Measurements from ENCODE around the gene RPAP3. TPM values are rescaled to one million over a fixed set of nuclear protein-coding genes. Genes with fewer than 3 reads are reported as not detected.

Gene RPAP3
- total RNA-seq, 1 donor, result 3.5 TPM

DNA sequence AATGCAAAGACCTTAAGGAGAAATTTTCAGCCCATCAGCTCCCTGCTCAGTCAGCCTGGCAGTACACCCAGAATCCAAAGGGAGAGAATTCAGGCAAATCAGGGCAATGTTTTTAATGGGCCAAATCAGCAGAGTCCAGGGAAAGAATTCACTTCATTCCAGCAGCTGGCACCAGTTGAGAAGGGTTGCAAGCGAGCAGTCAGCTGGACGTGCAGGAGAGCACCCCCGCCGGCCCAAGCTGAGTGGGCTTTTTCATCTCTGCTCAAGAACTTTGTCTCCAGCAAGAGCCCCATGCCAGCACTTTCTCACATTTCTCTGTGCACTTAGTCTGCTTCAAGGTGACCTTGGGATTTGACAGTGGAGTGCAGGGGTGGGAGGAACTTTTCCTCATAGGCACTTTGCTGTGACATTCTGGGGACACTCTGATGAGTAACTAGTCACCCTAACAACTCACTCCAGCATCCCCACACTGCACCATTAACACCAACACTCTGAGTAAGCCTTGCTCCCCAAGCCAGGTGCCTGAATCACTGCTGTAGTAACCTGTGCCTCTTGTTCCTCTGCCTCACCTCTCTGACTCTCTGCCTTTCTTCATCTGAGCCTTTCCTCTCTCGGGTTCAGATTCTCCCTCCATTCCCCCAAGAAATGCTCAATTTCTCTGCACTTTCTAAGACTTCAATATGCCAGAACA, 17.3 kb upstream of the RPAP3 start:
- no peak for DNase-seq (ENCODE audit: low read depth in 2 of 3, low spot score in 2 of 3)

DNA sequence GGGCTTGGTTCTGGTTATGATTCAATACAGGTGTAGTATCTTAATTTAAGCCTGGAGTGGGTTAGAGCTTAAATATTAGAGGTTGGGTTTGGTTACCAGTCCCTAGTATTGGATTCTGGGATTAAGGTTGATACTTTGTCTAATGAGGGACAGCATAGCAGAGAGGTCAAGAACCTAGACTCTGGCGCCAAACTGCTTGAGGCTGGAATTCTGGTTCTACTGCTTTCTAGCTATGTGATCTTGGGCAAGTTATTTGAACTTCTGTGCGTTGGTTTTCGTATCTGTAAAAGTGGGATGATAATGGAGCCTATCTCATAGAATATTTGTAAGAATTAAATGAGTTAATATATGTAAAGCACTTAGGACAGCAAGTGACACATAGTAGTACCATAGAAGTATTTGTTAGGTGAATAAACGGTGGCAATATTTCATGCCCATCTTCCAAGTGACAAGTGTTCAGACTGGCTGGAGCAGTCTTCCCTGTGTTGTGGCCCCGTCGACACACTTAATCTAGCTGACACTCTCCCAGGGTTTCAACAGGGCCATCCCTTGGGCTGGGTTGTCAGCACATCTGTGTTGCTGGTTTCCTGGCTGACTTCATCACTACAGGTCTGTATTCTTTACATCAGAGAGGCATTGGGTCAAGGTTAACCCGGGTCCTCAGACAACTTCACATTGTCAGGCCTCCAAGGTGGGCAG, 16.5 kb upstream of the RPAP3 start:
- DNase-seq (ENCODE audit: low read depth in 2 of 3, low spot score in 2 of 3), result no peak

DNA sequence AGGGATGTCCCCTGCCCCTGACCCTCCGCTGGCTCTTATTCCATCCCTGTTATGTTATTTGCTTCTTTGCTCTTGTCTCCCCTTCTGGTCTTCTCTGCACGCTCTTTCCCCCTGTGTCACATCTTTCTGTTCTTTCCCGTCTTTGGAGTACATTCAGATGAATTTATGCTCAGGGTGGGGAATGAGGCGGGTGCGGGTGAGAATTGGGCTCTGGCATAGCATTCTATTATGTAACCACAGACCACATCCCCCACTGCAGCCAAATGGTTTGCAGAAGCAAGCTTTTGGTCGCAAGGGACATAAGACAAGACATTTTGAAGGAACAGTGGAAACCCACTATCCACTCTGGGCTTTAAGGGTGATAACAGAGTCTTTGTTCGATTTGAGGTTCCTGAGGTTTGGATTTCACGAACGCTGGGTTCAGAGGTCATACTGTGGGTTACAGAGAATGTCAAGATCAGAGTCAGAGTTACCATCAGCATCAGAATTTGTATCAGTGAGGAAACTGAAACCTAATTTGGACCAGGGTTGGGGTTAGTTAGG, 15.7 kb upstream of the RPAP3 start:
- peak in 1 of 3 donors; percentile 76 for DNase-seq (ENCODE audit: low read depth in 2 of 3, low spot score in 2 of 3)

DNA sequence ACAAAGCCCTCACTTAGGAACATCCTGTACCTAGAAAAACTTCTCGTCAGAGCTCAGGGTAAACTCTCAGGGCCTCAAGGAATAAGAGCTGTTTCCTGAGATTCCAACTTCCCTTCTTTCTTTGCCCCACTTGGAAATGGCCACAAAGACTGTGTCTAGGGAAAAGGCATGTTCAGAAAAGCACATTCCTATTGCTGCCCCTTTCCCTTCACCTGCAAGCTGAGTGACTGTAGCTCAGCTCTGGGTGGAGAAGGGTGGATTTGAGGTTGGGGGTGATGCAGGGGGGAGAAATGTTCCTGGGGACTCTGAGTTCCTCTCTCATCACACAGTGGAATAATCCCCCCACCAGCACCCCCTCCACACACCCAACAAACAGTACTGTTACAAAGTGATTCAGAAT, 12.7 kb upstream of the RPAP3 start:
- DNase-seq (ENCODE audit: low read depth in 2 of 3, low spot score in 2 of 3), result no peak

DNA sequence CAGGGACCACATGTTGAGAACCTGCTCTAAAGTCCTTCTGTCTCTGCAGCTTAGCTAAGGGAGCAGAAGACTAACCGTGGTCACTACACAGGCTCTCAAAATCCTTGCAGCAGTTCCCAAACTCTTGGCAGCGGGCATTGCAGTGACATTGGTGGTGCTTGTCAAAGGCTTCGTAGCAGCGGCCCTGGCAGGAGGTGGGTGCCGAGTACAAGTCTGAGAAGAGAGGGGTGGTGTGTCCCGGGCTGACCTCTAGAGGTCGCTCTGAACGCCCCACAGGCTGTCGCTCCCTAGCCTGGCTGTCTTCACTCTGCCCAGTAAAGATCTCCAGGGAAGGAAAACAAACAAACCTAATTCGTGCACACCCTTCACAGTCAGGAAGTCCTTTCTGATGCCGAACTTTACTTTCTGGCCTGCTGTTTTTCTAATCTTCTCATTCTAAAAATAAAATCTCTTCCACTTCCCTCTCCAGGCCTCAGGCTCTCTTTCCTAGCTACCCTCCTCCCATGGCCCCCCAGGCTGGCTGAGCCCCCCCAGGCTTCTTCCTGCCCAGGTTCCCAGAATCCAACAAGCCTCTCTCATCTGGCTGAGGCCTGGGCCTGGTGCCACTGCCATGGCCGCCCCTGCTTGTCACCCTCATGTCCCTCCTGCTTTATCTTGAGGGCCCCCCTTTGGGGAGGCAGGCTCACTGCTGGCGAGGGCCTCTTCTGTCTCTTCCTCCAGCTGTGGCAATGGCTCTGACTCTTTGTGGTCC, 11.8 kb upstream of the RPAP3 start:
- peak in 2 of 3 donors; percentile 88 to 91 for DNase-seq (ENCODE audit: low read depth in 2 of 3, low spot score in 2 of 3)

DNA sequence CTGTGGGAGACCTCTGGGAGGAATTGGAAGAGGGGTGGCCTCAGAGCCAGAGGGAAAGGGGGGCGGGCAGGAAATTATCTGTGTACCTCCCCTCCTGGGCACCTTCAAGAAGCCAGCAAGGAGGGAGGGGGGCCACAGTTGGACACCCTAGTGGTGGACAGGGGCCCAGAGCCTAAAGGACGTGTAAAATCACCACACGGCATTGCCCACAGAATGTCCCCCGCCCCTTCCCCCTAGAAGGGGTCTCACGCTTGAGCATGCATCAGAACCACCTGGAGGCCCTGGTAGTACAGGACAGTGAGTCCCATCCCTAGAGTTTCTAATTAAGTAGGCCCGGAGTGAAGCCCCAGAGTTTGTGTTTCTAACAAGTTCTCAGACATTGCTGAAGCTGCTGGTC, 11.2 kb upstream of the RPAP3 start:
- no peak for DNase-seq (ENCODE audit: low read depth in 2 of 3, low spot score in 2 of 3)

DNA sequence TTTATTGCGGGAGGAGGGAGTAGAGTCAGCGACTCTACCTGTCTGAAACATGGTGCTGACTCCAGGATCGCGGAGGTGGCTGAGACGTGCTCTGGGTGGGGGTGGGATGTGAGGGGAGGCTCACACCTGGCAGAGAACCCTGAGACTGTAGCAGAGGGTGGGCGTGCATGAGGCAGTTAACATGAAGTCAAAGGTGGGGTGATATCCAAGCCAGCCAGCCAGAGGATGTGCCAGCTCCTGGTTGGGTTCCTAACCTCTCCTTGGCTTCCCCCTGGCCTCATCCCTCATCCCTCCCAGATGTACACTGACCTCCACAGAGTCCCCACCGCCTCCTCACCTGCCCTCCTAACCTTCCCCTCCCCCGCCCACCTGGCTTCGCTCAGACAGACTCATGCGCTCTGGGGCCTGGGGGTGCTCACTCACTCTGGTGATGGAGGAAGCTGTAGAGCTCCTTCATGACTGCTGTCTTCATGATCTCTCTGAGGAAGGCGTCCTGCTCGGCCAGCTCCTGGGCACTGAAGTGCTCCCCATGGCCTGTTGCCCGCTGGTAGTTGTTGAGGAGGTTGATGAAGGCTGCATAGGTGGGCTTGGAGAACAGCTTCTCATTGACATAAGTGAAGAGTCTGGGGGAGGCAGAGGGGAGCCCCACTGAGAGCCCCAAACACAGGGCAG, 10.2 kb upstream of the RPAP3 start:
- DNase-seq (ENCODE audit: low read depth in 2 of 3, low spot score in 2 of 3), result no peak

DNA sequence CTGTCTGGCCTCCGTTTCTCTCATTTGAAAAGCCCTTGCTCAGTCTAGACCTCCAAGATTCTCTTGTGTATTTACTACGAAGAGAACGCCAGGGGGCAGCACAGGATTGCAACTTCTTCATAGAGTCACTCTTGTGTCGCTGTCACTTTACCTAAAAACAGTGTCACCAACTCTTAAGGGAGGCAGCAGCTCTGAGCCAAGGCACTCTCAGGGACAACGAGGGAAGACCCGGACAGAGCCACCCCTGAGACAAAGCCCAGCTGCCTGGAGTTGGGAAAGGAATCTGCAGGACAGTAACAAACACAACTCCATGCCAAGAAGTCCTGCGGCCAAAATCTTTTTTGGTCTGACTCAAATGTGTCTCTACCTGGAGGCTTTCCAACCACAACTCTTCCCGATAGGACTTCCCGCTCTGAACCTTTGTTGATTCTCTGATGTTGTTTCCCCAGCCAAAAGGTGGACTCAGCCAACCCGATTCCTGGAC, 9.6 kb upstream of the RPAP3 start:
- DNase-seq (ENCODE audit: low read depth in 2 of 3, low spot score in 2 of 3), result peak; percentile 63 to 93 (median 80)

DNA sequence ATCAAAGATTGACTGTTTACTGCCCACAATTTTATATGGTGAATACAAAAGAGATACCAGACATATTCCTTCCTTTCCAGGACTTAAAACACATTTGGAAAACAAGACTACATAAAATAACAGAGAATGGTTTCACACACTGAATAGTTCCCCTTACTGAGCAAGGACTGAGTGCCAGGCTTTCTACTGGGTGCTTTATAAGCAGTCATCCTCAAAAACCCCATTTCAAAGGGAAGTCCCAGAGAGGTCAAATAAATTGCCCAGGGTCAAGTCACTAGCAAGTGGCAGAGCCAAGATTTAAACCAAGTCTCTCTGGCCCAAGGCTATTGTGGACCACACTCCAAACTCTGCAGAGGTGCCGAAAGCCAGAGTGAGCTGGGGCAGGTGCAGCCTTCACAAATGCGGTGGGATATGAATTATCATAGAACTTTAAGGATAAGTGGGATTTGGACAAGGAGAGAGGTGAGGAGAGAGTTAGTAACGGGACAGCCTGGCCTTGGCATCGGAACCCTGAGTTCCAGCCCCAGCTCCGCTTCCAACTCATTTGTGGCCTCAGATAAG, 9.1 kb upstream of the RPAP3 start:
- DNase-seq (ENCODE audit: low read depth in 2 of 3, low spot score in 2 of 3), result no peak

DNA sequence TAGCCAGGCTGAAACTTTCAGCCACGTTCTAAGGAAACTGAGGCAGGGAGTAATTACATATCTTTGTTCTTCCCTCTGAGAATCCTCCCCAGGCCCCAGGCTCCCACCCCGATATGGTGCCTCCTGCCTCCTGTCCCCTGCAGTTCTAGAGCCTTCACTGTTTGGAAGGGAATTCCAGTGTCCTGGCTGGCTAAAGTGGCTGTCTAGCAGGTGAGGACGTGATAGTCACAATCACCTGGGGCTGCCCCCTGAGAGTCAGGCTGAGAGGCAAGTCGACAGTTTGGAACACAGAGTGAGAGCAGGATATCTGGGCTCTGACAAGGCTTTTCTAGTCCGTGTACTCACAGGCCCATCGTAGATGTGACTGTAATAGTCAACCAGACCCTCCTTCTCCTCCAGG, 6.3 kb upstream of the RPAP3 start:
- DNase-seq (ENCODE audit: low read depth in 2 of 3, low spot score in 2 of 3), result no peak

DNA sequence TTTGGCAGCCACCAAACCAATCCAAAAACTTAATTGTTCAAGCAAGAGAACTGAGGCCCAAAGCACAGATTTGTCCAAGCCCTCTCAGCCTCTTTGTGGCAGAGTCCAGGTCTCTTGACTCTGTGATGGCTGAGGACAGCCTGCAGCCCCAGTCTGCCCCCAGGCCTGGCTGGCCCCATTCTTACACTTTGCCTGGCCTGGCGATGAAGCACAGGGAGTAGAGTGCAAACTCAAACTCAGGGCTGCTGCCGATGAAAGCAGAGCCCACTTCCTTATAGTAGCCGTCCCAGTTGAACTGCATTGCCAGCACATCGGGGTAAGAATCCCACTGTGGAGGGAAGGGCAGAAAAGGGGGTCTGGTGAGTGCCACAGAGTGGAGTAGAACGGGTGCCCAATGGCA, 5.6 kb upstream of the RPAP3 start:
- no peak for DNase-seq (ENCODE audit: low read depth in 2 of 3, low spot score in 2 of 3)

DNA sequence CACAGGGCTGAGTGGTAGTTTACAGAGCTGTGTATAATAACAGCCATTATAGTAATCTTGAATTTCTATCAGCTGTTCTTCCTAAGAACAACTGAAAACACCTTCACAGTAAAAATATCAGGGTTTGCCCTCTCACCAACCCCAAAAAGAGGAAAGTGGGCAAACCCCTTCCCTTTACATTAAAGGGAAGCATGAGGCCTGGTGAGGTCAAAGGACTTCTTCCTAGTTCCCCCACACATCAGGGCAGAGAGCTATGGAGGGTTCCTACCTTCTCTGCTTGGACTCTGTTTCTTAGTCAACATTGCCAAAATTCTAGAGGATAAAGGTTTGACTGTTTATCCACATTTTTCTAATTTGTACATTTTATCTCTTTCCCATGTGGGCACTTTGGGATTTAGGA, 4.4 kb upstream of the RPAP3 start:
- DNase-seq (ENCODE audit: low read depth in 2 of 3, low spot score in 2 of 3), result no peak

DNA sequence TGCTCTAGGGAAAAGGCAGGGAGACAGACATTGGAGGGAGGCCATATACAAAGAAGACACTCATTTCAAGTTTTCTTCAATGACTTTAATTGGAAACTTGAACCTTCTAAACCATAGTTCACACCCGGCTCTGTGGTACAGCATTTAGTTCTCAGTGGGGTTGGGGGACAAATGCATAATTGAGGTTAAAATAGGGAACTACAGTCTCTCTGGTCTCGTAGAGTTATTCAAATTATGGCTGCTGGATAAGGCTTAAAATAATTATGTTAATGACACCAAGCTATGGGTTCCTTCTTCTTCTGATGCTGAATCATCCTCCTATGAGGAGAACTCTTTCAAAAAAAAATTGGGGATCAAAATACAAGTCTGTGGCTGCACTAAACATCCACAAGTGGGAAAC, 3.8 kb upstream of the RPAP3 start:
- DNase-seq (ENCODE audit: low read depth in 2 of 3, low spot score in 2 of 3), result peak in 1 of 3 donors; percentile 42

DNA sequence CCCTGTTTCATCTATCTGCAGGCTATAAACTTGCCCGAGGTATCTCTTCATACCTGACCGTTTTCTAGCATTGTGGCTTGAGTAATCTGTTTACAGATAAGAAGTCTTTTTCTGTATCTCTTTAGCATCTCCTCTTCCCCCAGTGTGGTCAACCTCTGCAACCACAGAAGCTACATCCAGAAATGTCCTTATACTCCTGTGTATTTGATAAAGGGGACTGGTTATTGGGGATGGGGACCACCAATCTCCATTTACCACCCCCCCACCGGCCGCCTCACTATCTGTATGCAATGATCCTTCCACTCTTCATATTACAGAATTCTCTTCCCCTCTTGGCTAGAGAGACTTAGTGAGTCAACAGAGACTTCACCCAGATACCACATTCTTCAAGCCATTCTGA, 3.4 kb upstream of the RPAP3 start:
- no peak for DNase-seq (ENCODE audit: low read depth in 2 of 3, low spot score in 2 of 3)

DNA sequence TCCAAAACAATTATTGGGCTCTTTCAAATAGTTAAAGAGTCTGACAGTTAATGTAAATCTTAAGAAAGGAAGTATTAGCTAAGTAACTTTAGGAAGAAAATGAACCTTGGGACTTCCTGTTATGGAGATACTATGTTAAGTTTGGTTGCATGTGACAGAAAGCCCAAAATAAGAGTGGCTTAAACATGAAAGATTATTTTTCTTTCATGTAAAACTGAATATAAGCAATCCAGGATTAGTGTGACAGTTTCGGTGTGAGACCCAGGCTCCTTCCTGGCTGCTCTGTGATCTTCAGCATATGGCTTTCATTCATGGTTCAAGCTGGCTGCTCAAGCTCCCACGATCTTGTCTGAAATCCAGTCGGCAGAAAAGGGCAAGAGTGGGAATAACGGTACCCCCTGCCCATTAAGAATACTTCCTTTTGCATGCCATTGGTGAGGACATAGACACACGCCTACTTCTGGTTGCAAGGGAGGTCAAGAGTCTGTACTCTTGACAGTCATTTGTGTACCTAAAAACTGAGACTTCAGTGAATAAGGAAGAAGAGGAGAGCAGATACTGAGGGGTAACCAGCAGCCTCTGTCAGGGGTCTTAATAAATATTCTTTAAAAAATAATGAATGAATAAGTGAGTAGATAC, 2.2 kb upstream of the RPAP3 start:
- no peak for DNase-seq (ENCODE audit: low read depth in 2 of 3, low spot score in 2 of 3)

DNA sequence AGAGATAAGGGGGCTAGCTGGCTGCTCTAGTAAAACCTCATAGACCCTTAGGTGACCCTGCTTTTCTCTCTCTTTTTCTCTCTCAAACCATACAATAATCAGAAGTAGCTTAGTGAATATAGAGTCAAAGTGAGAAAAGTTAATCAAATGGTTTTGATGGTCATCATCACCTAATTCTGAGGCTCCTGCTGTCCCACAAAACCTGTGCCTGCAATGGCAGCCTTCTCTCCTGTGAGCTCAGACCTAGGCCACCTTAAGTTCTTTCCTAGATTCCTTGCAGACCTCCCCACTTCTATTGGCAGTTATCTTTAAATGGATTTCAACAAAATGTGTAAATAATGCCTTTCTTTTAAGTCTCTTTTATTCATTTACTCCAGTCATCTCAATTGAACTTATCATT, 1.5 kb upstream of the RPAP3 start:
- no peak for DNase-seq (ENCODE audit: low read depth in 2 of 3, low spot score in 2 of 3)

DNA sequence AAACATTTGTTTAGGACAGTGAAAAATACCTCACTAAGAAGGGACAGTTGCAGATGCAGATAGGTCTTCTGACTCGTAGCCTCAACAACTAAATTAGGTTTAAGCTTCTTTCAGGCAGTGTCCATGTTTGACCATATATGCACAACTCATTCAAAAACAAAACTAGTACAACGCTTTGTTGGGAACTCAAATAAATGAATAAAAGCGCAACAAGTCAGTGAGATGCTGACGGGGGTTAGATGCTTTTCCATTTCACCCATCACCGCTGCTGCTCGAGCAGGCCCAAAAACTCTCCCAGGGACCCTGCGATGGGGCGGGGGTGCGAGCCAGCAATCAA, 633 bp downstream of the RPAP3 start:
- no peak for DNase-seq (ENCODE audit: low read depth in 2 of 3, low spot score in 2 of 3)

DNA sequence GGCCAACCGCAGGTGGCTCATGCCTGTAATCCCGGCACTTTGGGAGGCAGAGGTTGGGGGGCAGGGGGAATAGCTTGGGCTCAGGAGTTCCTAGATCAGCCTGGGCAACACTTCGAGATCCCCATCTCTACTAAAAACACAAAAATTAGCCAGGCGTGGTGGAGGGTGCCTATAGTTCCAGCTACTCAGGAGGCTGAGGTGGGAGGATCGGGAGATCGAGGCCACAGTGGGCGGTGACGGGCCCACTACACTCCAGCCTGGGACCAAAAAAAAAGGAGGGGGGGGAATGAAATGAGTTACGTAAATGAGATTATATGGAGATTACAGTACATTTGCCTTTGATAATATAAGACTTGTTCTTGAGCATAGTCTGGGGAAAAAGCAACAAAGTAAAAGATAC, 1.1 kb downstream of the RPAP3 start:
- no peak for DNase-seq (ENCODE audit: low read depth in 2 of 3, low spot score in 2 of 3)

DNA sequence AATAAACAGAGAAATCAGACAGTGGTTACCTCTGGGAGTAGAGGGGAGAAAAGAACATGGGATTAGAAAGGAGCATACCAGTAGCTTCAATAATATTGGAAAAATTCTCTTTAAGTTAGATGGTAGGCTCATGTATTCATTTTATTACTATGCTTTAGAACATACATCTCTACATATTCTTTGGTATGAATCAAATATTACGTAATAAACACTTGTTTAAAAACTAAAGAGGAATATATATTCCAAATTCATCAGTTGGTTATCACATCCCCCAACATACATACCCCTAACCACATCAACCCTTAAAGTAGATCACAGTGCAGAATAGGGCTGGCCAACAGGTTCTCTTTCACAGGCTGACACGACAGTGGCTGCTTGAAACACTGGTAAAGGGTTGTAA, 5.6 kb downstream of the RPAP3 start:
- DNase-seq (ENCODE audit: low read depth in 2 of 3, low spot score in 2 of 3), result no peak

DNA sequence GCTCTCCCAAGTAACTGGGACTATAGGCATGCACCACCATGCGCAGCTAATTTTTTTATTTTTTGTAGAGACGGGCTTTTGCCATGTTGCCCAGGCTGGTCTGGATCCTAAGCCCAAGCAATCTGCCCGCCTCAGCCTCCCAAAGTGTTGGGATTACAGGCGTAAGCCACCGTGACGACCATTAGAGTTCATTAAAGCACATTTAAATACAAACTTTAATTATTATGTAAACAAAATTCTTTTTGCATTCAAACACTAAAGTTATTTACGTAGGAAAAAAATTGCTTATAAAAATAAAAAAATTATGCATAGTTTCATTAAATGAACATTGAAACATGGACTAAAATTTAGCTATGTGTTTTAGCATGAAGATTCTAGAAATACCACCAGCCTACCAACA, 7.2 kb downstream of the RPAP3 start:
- no peak for DNase-seq (ENCODE audit: low read depth in 2 of 3, low spot score in 2 of 3)
